Activated naive CD4-positive, alpha-beta T cell treated with anti-CD3 and anti-CD28 coated beads, Interleukin-2, amount 10 ng/mL, durations not matched to agents 7 days and 5 days (primary cell): ENCODE measurements around the gene TEX38.

Source experiments
- CTCF ChIA-PET: fragments of 350-600 bp; sonication (Branson Sonifier 250); formaldehyde crosslinking; loops from one replicate; lab custom pipeline; 2021; ENCODE audit warnings: antibody characterized with exemption; lab: Charles Lee
- DNase-seq: peaks from one replicate; pipeline ENCODE4 v3.0.0-alpha.2; 2020
- H3K27ac Mint-ChIP-seq: one replicate; pipeline ENCODE4 v1.8.0; 2021; ENCODE audit warnings: mild to moderate bottlenecking, moderate library complexity, mixed read lengths
- H3K27me3 Mint-ChIP-seq: one replicate; pipeline ENCODE4 v1.8.0; 2021; ENCODE audit warnings: mild to moderate bottlenecking, mixed read lengths
- H3K36me3 Mint-ChIP-seq: one replicate; pipeline ENCODE4 v1.8.0; 2021; ENCODE audit warnings: mixed read lengths
- H3K4me1 Mint-ChIP-seq: one replicate; pipeline ENCODE4 v1.8.0; 2021; ENCODE audit warnings: mixed read lengths
- H3K4me3 Mint-ChIP-seq: one replicate; pipeline ENCODE4 v1.8.0; 2021; ENCODE audit warnings: mild to moderate bottlenecking, moderate library complexity, mixed read lengths
- H3K9me3 Mint-ChIP-seq: one replicate; pipeline ENCODE4 v1.8.0; 2021; ENCODE audit warnings: mixed read lengths

TEX38 gene

GRCh38 chr1:46665983-46666382 lies 5.7 kb upstream of the TEX38 start:
- CTCF ChIA-PET, result interaction anchor here (0.6 kb wide), 1 partner anchor 188 kb away, joined by 3 read pairs; no protein-coding TSS in a partner anchor
- H3K4me3 Mint-ChIP-seq, result no peak overlapping the region

GRCh38 chr1:46667782-46668760 lies 3.6 kb upstream of the TEX38 start, which contains the start of gene ATPAF1:
ATPAF1 (minus strand) TSS chr1:46668364; CDS start chr1:46668322, 42 bp downstream.
- Mint-ChIP-seq H3K9me3 (no peaks in the 10 kb centered on the region), H3K4me3 (peak within 1 kb of the TSS; percentile 82), H3K36me3 (peaks cover 27% of the 10 kb centered on the region), H3K27ac (peak within 1 kb of the TSS; percentile 76), H3K27me3 (no peaks in the 10 kb centered on the region), H3K4me1 (peaks cover 23% of the 10 kb centered on the region)
- DNase-seq, result peak; percentile 74
- CTCF ChIA-PET, result interaction anchor here (0.7 to 1.5 kb wide), 4 partner anchors 8 to 133 kb away, joined by 3 to 5 read pairs (median 3); partner anchors contain the start of gene MOB3C

More at GRCh38 chr1:46665983-46666382, 5.7 kb upstream of the TEX38 start:
- peaks cover 26% of the 10 kb centered on the region for H3K4me1 Mint-ChIP-seq
- no peak for DNase-seq
- H3K9me3 Mint-ChIP-seq, result no peaks in the 10 kb centered on the region
- no peaks in the 10 kb centered on the region for H3K27me3 Mint-ChIP-seq
- H3K27ac Mint-ChIP-seq, result no peak overlapping the region
- H3K36me3 Mint-ChIP-seq, result peaks cover 25% of the 10 kb centered on the region

DNA sequence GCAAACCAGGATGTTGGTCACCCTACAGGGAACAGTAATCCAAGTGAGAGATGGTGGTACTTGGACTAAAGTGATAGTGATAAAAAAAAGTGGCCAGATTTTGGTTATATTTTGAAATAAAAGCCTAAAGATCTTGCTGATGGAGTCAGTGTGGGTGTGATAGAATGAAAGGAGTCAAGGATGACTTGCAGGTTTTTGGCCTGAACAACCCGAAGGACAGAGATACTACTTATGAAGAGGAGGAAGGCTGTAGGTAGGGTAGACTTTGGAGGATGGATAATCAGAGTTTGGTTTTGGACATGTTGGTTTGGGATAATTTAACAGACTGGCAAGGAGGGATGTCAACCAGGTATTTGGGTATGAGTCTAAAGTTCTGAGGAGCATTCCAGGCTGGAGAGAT lies 1.5 kb upstream of the TEX38 start:
- DNase-seq, result no peak
- Mint-ChIP-seq H3K4me1 (peaks cover 28% of the 10 kb centered on the region), H3K27ac (no peak overlapping the region), H3K36me3 (peaks cover 24% of the 10 kb centered on the region), H3K27me3 (no peaks in the 10 kb centered on the region), H3K9me3 (no peaks in the 10 kb centered on the region), H3K4me3 (no peak overlapping the region)
- CTCF ChIA-PET, result no interaction called here

GRCh38 chr1:46672696-46673095 lies 1.0 kb downstream of the TEX38 start:
- CTCF ChIA-PET, result no interaction called here
- H3K27me3 Mint-ChIP-seq, result no peaks in the 10 kb centered on the region
- H3K4me1 Mint-ChIP-seq, result peaks cover 34% of the 10 kb centered on the region
- DNase-seq, result no peak
- no peak overlapping the region for H3K4me3 Mint-ChIP-seq
- H3K36me3 Mint-ChIP-seq, result peaks cover 39% of the 10 kb centered on the region
- no peaks in the 10 kb centered on the region for H3K9me3 Mint-ChIP-seq
- H3K27ac Mint-ChIP-seq, result no peak overlapping the region

GRCh38 chr1:46673749-46674182 lies 2.1 kb downstream of the TEX38 start:
- Mint-ChIP-seq H3K9me3 (no peaks in the 10 kb centered on the region), H3K4me3 (no peak overlapping the region), H3K36me3 (peaks cover 49% of the 10 kb centered on the region), H3K27ac (peak overlapping the region; percentile 28), H3K27me3 (no peaks in the 10 kb centered on the region), H3K4me1 (peaks cover 39% of the 10 kb centered on the region)
- CTCF ChIA-PET, result no interaction called here
- DNase-seq, result no peak

DNA sequence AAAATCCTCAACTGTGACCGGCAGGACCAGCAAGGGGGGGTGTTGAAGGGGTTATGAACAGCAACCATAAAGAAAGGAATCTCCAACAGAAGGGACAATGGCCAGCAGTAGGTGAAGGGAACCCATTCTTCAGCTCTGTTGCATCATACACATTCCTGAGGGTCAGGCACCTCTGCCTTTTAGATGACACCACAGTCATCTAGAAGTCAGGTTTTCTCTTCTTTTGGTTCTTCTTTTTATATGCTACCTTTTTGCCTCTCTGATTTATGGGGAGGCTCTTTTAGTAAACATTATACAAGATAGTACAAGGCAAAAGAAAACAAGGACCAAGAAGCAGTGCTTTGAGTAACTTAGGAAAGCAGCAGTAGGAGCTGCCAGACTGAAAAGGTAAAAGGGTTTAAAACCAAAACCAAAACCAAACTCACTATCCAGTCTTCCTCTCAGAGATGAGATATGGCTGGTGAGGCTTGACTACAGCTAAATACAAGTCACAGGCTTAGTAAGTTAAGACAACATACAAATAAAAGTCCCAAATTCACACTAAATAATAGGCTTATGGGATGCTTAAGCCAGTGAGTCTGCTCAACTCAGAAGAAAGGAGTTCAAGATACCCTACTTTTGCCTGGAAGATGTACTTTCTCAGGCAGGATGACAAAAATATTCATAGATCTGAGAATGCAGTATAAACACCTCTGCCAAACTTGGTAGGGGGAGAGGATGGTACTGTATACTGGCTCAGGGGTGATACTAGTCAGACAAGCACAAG lies 4.1 kb downstream of the TEX38 start:
- Mint-ChIP-seq H3K4me3 (peak overlapping the region; percentile 55), H3K36me3 (peaks cover 63% of the 10 kb centered on the region), H3K4me1 (peaks cover 39% of the 10 kb centered on the region), H3K27me3 (no peaks in the 10 kb centered on the region), H3K9me3 (no peaks in the 10 kb centered on the region), H3K27ac (peak overlapping the region; percentile 97)
- DNase-seq, result no peak
- CTCF ChIA-PET, result interaction anchor here (0.7 to 1.1 kb wide), 2 partner anchors 8 to 62 kb away, joined by 3 read pairs; partner anchors contain the start of gene ATPAF1

DNA sequence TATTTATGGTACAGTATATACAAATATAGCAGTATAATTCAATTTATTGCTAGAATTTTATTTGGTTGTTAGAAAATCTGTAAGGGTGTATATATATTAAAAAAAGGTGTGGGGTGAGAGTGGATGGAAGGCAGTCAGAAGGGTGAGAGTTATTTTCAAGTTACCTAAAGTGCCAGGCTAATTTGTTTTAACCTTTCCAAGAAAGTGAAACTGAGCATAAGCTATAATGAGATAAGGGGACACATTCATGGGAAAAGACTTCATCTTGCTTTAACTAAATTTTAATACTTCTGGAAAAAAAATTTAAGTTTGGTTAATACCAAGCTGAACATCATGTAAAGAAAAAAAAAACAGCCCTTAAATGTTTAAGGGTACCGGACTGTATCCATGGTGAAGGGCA lies 4.9 kb downstream of the TEX38 start:
- CTCF ChIA-PET, result interaction anchor here (0.7 to 1.8 kb wide), 5 partner anchors 9 to 72 kb away, joined by 3 to 7 read pairs (median 3); partner anchors contain the start of genes ATPAF1 and MKNK1
- H3K4me3 Mint-ChIP-seq, result peak overlapping the region; percentile 55

DNA sequence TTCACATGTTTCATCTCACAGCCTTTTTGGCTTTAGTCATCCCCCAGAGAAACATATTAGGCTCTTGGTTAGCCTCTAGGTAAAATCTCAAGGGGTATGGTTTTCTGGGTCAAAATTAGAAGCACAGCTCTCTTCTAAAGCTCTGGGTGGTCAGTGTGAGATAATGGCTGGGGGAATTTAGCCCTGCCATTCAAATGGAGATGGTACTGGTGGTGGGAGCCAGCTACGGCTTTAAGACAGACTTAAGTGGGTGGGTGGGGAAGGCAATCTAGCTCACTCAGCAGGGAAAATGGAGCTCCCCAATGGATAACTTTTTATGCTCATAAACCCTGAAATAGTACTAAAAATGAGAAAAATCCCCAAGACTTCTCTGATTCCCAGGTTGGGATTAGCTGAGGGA lies 5.7 kb downstream of the TEX38 start:
- Mint-ChIP-seq H3K27me3 (no peaks in the 10 kb centered on the region), H3K9me3 (no peaks in the 10 kb centered on the region), H3K4me3 (no peak overlapping the region), H3K36me3 (peaks cover 73% of the 10 kb centered on the region), H3K4me1 (peaks cover 39% of the 10 kb centered on the region), H3K27ac (peak overlapping the region; percentile 97)
- CTCF ChIA-PET, result interaction anchor here (1.1 to 2.0 kb wide), 5 partner anchors 8 to 73 kb away, joined by 3 to 7 read pairs (median 5); partner anchors contain the start of gene MKNK1
- no peak for DNase-seq

More for the DNA sequence above, 4.9 kb downstream of the TEX38 start:
- Mint-ChIP-seq H3K36me3 (peaks cover 67% of the 10 kb centered on the region), H3K27me3 (no peaks in the 10 kb centered on the region), H3K4me1 (peaks cover 39% of the 10 kb centered on the region), H3K9me3 (no peaks in the 10 kb centered on the region), H3K27ac (peak overlapping the region; percentile 97)
- DNase-seq, result no peak

DNA sequence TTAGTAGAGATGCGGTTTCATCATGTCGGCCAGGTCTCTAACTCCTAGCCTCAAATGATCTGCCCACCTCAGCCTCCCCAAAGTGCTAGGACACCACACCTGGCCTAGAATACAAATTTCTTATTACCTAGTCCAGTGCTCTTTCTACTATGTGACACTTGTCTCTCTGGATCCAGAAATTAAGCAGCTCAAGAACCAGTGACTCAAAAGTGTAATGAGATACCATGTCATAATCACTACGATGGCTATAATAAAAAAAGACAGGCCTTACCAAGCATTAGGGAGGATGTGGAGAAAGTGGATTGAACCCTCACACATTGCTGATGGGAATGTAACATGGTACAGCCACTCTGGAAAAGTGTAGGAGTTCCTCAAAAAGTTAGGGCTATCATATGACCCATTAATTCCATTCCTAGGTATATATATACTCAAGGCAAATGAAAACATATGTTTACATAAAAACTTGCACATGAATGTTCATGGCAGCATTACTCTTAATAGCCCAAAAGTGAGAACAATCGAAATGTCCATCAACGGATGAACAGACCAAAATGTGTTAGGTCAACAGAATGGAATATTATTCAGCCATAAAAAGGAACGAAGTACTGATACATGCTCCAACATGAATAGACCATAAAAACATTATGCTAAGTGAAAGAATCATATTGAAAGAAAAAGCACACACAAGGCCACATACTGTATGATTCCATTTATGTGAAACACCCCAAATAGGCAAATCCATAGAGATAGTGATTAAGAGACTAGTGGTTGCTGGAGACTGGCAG lies 8.3 kb downstream of the TEX38 start:
- no peaks in the 10 kb centered on the region for H3K27me3 Mint-ChIP-seq
- no peak for DNase-seq
- CTCF ChIA-PET, result no interaction called here
- peaks cover 32% of the 10 kb centered on the region for H3K4me1 Mint-ChIP-seq
- H3K36me3 Mint-ChIP-seq, result peaks cover 72% of the 10 kb centered on the region
- H3K27ac Mint-ChIP-seq, result no peak overlapping the region
- H3K4me3 Mint-ChIP-seq, result no peak overlapping the region
- H3K9me3 Mint-ChIP-seq, result no peaks in the 10 kb centered on the region

- CTCF ChIA-PET, result interaction anchor here (0.6 kb wide), 1 partner anchor 281 kb away, joined by 3 read pairs; no protein-coding TSS in a partner anchor
- Mint-ChIP-seq H3K4me3 (no peak overlapping the region), H3K27me3 (no peaks in the 10 kb centered on the region), H3K9me3 (no peaks in the 10 kb centered on the region), H3K4me1 (peaks cover 17% of the 10 kb centered on the region), H3K36me3 (peaks cover 71% of the 10 kb centered on the region), H3K27ac (no peak overlapping the region)
- no peak for DNase-seq
These were observed 9.8 kb downstream of the TEX38 start for GRCh38 chr1:46681333-46682034.

DNA sequence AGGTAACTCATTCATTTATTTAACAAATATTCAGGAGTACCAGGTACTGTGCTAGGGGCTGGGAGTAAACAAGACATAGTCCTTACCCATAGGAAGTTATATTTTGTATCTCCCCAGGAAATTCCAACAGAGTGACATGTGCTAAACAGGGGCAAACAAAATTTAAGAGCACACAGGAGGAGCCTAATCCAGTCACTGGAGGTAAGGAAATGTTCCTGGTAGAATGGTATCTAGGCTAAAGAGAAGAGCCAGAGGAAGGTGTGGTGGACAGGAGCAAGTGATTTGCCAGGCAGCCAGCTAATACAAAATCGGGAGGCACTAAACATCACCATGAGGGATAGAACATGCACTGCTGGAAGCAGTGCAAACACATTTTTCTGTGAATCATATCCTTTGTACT lies 10.4 kb downstream of the TEX38 start:
- CTCF ChIA-PET, result no interaction called here
- Mint-ChIP-seq H3K4me1 (peaks cover 16% of the 10 kb centered on the region), H3K36me3 (peaks cover 72% of the 10 kb centered on the region), H3K9me3 (no peaks in the 10 kb centered on the region), H3K4me3 (no peak overlapping the region), H3K27me3 (no peaks in the 10 kb centered on the region), H3K27ac (no peak overlapping the region)
- no peak for DNase-seq

DNA sequence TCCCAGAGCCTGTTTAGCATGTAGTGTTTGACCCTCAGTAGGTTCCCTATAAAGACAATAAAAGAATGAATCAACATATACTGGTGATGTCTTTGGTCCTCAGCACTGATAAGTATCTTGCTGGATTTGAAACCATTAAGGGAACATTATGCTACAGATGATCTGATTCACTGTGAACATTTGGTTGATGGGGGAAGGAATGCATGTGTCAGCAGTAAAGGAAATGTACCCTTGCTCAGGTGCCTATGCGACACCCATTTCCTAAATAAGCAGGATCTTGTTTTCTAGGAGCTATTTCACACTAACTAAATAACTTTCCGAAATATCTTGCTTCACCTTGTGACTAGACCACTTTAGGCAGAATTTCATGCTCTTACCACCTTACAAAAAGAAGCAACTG lies 13.0 kb downstream of the TEX38 start:
- Mint-ChIP-seq H3K27ac (no peak overlapping the region), H3K4me3 (no peak overlapping the region), H3K9me3 (no peaks in the 10 kb centered on the region), H3K4me1 (peaks cover 22% of the 10 kb centered on the region), H3K36me3 (peaks cover 75% of the 10 kb centered on the region), H3K27me3 (no peaks in the 10 kb centered on the region)
- CTCF ChIA-PET, result interaction anchor here (1.3 to 1.5 kb wide), 2 partner anchors 7 to 35 kb away, joined by 5 read pairs; partner anchors contain the start of gene EFCAB14
- DNase-seq, result no peak

- H3K27ac Mint-ChIP-seq, result no peak overlapping the region
These were observed 14.6 kb downstream of the TEX38 start for GRCh38 chr1:46686255-46686654.

More at GRCh38 chr1:46686255-46686654, 14.6 kb downstream of the TEX38 start:
- no peaks in the 10 kb centered on the region for H3K9me3 Mint-ChIP-seq
- CTCF ChIA-PET, result interaction anchor here (1.5 kb wide), 1 partner anchor 9 kb away, joined by 5 read pairs; no protein-coding TSS in a partner anchor
- H3K27me3 Mint-ChIP-seq, result no peaks in the 10 kb centered on the region
- DNase-seq, result no peak
- no peak overlapping the region for H3K4me3 Mint-ChIP-seq
- peaks cover 77% of the 10 kb centered on the region for H3K36me3 Mint-ChIP-seq
- peaks cover 22% of the 10 kb centered on the region for H3K4me1 Mint-ChIP-seq
